Astrocyte of the spinal cord (primary cell): ENCODE results near the gene KRCC1.
"Not testable (repeated sequence)": the region's sequence is repeated elsewhere in the genome, so short reads cannot be mapped to it uniquely, and the experiment has no call there.

Experiments
- DNase-seq: peaks from one replicate; pipeline ENCODE4 v3.0.0; 2011; ENCODE audit warnings: low read depth, low spot score
- H3K4me3 ChIP-seq: 2 replicates; pipeline ENCODE4 v1.5.1; 2011; ENCODE audit warnings: low read depth, mild to moderate bottlenecking, low read length, moderate library complexity
- CTCF ChIP-seq: IDR thresholded peaks from 2 replicates; pipeline ENCODE4 v1.5.1; 2012; ENCODE audit warnings: low read depth, mild to moderate bottlenecking, low read length, inconsistent platforms
- in situ Hi-C: cut with HindIII; loops from 2 replicates; pipeline ENCODE4 v1.10.0; 2017; ENCODE audit warnings: low sequenced_read_pairs

The KRCC1 gene

GRCh38 chr2:88053934-88054781 is 1.4 kb downstream of the KRCC1 start:
- TF ChIP-seq CTCF = no peak
- H3K4me3 ChIP-seq = peak overlapping the region; percentile 60
- peak; percentile 11 for DNase-seq
- in situ Hi-C loops = no loop called here

- in situ Hi-C loops = no loop called here
- TF ChIP-seq CTCF = no peak
- no peak overlapping the region for H3K4me3 ChIP-seq
- peak; percentile 20 for DNase-seq
Observed at GRCh38 chr2:88053296-88053695, 2.3 kb downstream of the KRCC1 start.

GRCh38 chr2:88051792-88052191 is 3.8 kb downstream of the KRCC1 start:
- H3K4me3 ChIP-seq = no peak overlapping the region
- in situ Hi-C loops = no loop called here
- no peak for DNase-seq
- TF ChIP-seq CTCF = no peak

- no peak for DNase-seq
- in situ Hi-C loops = no loop called here
- no peak for TF ChIP-seq CTCF
- no peak overlapping the region for H3K4me3 ChIP-seq
Observed at GRCh38 chr2:88049622-88050021, 6.0 kb downstream of the KRCC1 start.

GRCh38 chr2:88048541-88048940 is 7.0 kb downstream of the KRCC1 start:
- in situ Hi-C loops = no loop called here
- no peak for DNase-seq
- no peak for TF ChIP-seq CTCF

GRCh38 chr2:88045561-88045960 is 10.0 kb downstream of the KRCC1 start:
- H3K4me3 ChIP-seq, in situ Hi-C loops: not testable (repeated sequence)

More at GRCh38 chr2:88048541-88048940, 7.0 kb downstream of the KRCC1 start:
- H3K4me3 ChIP-seq = no peak overlapping the region

GRCh38 chr2:88042476-88042875 is 13.1 kb downstream of the KRCC1 start:
- DNase-seq = no peak
- no peak for TF ChIP-seq CTCF
- in situ Hi-C loops = no loop called here
- no peak overlapping the region for H3K4me3 ChIP-seq

More at GRCh38 chr2:88045561-88045960, 10.0 kb downstream of the KRCC1 start:
- not testable (repeated sequence) for DNase-seq
